NCI-H146 treated with DMSO at 0.1 percent for 48 hours (cell line): Measurements from ENCODE around the gene NFATC1.

Source experiments
- DNase-seq: peaks from one replicate; lab custom pipeline; 2025; ENCODE audit not compliant: unreplicated experiment; lab: John Stamatoyannopoulos, UW

The NFATC1 gene

DNA sequence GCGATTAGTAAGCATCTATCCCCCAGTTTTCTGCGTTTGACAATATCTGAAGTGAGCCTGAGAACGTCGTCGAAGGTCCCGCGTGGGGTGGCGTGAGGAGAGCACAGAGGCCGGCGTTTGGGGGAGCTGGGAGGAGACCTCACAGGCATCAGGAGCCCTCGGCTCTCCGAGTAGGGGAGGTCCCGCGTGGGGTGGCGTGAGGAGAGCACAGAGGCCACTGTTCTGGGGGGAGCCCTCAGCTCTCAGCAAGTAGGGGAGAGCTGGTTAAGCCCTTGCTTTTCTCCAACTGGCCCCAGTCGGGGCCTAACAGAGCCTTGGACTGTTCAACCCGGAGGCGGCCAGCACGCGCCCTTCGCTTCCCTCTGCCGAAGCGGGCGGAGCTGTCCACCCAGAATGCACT lies 134.3 kb downstream of the NFATC1 start:
- no peak for DNase-seq

DNA sequence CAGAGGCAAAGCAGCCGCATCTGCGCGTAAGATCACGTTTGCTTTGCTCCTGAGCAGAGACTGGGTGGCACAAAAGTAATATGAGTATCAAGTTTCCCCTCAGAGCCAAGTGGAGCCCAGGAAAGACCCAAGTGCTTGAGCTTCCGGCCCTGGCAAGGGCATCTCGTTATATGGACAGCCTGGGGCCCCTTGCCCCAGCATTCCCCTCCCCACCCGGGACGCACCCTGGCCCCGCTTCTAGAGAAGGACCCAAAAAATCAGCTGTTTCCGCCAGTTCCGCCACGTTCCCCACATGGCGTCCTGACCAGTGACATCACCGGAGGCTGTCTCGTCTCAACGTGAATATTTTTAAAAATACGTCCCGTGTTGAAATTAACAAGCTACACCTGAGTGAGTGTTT lies 135.1 kb downstream of the NFATC1 start:
- DNase-seq = no peak

DNA sequence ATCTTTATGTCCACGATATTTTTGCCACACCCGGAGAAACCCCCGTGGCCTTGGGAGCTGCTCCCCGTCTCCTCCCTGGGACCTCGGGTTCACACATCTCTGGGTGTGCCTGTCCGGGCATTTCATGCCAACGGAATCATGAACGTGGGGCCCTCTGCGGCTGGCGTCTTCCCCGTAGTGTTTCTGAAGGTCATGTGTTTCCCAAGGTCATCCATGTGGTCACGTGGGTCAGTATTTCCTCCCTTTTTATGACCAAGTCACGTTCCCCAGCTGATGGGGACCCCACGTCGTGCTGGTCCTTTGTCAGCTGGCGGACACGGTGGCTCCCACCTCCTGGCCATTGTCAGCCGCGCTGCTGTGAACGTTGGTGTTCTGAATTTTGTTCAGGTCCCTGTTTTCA lies 135.7 kb downstream of the NFATC1 start:
- DNase-seq = no peak

- DNase-seq = no peak
Observed at GRCh38 chr18:79531926-79532312, 136.2 kb downstream of the NFATC1 start.

- no peak for DNase-seq
Observed at GRCh38 chr18:79532313-79533007, 136.7 kb downstream of the NFATC1 start.

- DNase-seq = no peak
Observed at GRCh38 chr18:79533146-79533545, 137.4 kb downstream of the NFATC1 start.

DNA sequence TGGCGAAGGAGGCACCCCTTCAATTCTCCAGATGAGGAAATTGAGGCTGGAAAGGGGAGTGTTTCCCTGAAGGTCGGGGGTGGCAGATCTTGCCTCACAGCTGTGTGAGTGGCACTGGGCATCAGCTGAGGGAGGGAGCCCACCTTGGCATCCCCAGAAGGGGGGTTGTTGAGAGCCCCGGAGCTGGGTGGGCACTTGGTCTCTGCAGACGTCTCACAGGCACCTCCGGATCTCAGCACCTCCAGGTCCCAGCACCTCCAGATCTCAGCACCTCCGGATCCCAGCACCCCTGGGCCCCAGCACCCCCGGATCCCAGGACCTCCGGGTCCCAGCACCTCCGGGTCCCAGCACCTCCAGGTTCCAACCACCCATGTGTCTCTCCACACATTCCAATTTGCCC lies 137.9 kb downstream of the NFATC1 start:
- no peak for DNase-seq

DNA sequence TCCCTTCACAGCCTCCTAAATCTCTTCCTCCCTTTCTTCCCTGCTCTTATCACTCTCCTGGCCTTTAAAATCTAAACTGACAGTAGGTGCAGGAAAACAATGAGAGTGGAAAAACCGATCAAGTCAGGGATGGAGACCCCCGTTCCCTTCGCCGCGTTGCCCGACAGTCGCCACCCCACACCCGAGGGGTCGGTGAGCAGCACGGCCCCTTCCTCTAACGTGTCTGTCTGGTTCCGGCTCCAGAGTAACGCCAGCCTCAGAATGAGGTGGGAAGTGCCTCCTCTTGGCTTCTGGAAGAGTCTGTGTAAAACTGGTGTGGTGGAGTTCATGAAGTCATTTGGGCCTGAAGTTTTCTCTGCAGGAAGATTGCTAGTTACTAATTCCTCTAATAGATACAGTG lies 138.6 kb downstream of the NFATC1 start:
- no peak for DNase-seq

DNA sequence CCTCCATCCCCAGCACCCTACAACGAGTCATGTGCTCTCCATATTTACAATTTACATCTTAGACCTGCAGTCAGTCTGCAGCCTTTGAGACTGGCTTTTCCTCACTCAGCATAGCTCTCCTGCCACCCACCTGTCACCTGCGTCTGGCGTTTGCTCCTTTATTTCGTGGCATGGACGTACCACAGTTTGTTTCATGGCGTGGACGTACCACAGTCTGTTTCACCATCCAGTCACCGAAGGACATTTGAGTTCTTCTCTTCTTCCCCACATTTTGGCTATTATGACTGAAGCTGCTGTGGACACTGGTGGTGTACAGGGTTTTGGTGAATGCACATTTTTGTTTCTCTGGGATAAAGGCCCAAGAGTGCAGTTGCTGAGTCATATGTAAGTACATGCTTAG lies 142.0 kb downstream of the NFATC1 start:
- DNase-seq = no peak

GRCh38 chr18:79538635-79539034 lies 142.9 kb downstream of the NFATC1 start:
- no peak for DNase-seq

GRCh38 chr18:79540161-79540903 lies 144.6 kb downstream of the NFATC1 start:
- DNase-seq = no peak

DNA sequence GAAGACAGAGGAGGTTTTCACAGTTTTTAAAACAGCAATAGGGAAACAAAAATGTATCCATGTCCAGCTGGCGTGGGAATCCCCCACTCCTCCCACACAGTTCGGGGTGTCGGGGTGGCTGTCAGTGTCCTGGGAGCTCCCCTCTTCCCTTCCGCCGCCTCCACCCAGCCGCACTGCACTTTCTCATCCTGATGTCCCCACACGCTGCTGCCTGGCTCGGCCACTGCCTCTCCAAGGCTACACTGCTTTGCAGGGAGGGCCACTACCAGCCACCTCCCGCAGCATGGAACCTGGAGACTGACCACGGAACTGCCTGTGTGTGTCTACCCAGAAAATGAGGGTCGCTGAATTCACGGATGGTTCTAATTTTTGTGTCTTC lies 145.2 kb downstream of the NFATC1 start:
- DNase-seq = no peak

GRCh38 chr18:79542213-79542612 lies 146.5 kb downstream of the NFATC1 start:
- DNase-seq = no peak

DNA sequence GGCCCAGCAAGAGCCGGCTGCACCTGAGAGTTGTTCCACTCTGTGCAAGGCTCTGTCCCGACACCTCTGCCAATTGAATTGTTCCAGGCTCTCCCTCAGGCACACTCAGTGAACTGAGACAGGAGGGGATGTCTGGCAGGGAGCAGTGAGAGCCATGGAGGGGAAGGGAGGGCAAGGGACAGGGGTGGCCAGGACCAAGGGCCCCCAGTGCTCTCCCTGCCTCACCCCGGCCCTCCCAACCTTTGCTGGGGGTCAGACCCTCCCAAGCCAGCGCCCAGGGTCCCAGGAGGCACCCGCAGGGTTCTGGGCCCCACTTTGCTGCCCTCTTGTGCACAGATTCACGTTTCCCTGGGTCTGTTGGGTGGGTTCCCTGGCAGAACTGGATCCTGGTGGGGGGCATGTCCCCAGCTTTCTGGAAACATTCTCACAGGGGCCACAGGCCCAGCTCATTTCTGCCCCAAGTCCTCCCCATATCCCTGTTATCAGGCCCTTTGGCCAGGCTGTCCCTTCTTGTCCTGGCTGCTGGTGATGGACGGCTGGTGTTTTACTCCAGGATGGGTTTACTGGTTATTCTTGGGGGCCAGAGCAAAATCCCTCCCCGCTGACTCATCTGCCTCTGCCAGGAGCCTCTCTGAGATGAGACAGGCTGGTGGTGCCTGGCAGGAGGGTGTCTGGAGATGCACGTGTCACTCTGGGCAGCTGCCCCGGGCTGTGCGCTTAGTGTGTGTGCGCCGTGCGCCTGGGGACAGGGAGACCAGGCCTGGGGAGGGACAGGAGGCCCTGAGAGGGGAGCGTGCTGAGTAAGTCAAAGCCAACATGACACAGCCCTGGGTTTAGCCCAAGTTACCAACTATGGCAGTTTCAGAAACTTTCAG lies 147.4 kb downstream of the NFATC1 start:
- no peak for DNase-seq

DNA sequence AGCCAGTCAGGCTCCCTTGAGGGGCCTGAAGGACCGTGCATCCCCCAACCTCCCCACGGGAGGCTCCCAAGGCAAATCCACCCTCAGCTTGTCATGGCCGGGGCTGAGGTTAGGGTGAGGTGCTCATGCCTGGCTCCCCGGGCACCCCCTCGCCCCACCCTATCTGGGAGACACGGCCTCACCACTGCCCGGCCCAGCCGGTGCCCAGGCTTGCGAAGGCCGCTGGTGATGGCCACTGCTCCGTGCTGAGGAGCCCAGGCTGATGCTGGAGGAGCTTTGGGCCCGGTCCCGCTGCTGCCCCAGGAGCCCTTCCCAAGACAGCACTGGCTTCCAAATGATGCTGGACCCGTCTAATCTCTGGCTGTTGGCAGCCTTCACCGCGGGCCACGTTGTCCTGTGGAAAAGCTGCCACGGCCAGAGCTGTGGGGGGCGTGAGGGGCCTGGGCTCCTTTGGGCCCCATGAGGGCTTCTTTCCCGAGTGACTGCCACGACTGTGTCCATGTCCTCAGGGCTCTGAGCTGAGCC lies 148.2 kb downstream of the NFATC1 start:
- DNase-seq = no peak

GRCh38 chr18:79544386-79544963 lies 148.7 kb downstream of the NFATC1 start:
- DNase-seq = no peak

DNA sequence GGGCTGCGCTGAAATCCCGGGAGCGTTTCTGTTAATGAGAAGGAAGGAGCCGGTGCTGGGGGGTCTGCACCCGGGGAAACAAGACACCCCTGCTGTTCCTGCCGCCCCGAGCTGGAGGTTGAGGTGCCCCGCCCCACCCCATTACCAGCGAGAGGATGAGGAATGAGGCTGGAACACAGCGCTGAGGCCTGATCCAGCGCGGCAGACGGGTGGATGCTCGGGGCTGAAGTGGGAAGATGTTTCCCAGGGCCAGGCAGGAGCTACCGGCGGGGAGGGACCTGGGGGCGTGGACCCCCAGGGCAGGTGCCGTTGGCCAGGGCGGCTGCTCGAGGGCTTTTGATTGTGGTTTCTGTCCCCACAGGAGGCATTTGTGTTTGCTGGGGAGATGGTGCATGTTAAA lies 149.5 kb downstream of the NFATC1 start:
- no peak for DNase-seq

DNA sequence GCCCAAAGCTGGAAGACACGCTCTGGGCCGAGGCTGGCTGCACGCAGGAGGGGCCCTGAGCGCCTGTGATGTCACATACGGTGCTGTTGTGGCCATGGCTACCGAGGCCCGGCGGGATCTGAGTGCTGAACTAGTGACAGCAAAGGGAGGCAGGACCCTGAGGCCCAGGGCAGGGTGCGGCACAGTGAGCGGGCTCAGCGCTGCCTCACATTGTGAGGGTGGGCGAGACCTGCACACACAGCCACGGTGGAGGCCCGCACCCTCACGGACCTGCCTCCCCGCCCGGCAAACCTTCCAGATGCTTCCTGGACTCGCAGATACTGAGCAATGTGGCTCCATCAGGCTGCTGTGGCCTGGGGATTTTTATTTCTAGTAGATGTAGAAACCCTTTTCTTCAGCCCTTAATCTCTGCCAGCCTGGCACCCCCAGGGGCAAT lies 150.0 kb downstream of the NFATC1 start:
- DNase-seq = no peak

DNA sequence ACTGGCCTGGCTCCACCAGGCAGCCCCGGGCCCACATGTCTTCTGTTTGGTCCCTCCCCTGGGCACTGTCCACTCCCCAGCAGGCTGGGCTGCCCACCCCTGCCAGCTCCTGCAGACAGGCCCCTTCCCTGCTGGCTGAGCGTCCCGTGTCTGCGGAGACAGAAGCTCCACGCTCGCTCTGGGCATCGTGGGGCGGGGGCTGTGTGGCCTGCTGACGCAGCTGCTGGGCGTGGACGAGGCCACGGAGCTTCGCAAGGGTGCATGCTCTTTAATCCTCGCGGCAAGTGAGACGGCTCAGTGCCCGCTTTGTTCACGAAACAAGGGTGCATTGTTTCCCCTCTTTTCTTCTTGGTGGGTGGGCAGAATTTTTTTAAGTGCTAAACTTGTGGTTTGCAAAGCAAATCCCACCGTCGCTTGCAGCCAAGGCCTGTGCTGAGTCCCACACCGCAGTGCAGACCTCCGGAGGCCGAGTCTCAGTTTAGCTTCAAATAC lies 151.1 kb downstream of the NFATC1 start:
- DNase-seq = no peak

GRCh38 chr18:79547413-79548076 lies 151.8 kb downstream of the NFATC1 start:
- DNase-seq = no peak

GRCh38 chr18:79548077-79548450 lies 152.3 kb downstream of the NFATC1 start:
- DNase-seq = no peak
